ENCODE data around the gene DIS3L2. TPM values are rescaled to one million over a fixed set of nuclear protein-coding genes. Genes with fewer than 3 reads are reported as not detected.

The DIS3L2 gene
- total and polyA plus RNA-seq, 2 of the 4 experiments (the other 2 are of a cell fraction): 14.7 to 19.2 TPM

DNA sequence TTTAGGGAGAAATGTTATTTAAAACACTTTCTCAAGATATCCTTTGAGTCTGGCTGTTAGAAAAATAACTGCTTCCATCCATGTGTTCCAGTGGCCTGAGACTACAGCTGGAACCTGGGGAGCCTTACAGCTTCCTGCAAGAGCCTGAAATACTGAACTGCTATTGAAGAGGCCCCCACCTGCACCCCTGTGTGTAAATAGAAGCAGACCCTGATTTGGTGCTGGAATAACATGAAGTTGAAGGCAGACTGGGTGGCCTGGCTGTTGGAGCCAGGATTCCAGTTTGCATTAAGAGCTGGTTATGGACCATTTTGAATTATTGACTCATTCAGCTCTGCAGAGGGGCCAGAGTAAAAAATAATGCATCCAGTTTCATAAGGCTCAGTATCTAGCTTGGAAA, 61.9 kb downstream of the DIS3L2 start:
- Histone ChIP-seq H3K27ac (ENCODE audit: insufficient read depth, low read length) (no peak overlapping the region), H3K4me3 (ENCODE audit: insufficient read depth, low read depth, low read length) (no peak overlapping the region), H2AK9ac (replicated peaks; ENCODE audit: low read depth, low read length, poor library complexity) (no peak overlapping the region), H3K23ac (ENCODE audit: low read depth, low read length) (no peak overlapping the region), H3K14ac (replicated peaks; ENCODE audit: low read depth, low read length) (no peak overlapping the region), H2BK120ac (ENCODE audit: low read depth, low read length) (no peak overlapping the region), H2BK5ac (ENCODE audit: low read depth, low read length, poor library complexity, severe bottlenecking) (no peak overlapping the region), H3K79me1 (ENCODE audit: low read depth in 1 of 2, low read length in 2 of 2) (peaks cover 7 to 13% of the 10 kb centered on the region in 2 experiments; a peak in 3 of 4 replicates), H3K9ac (ENCODE audit: low read depth, low read length) (no peak overlapping the region), H3K9me3 (ENCODE audit: control insufficient read depth, insufficient read depth, low read length) (no peaks in the 10 kb centered on the region), H4K5ac (ENCODE audit: low read depth, low read length) (no peak overlapping the region), H2BK15ac (ENCODE audit: low read depth, low read length) (no peak overlapping the region), H3K56ac (ENCODE audit: extremely low read depth, insufficient read depth, low read length) (no peak overlapping the region), H2AFZ (replicated peaks; ENCODE audit: low read length, poor library complexity) (no peak overlapping the region), H4K8ac (ENCODE audit: low read depth in 2 of 2, low read length in 2 of 2) (no peak overlapping the region), H3K18ac (ENCODE audit: low read depth, low read length) (no peak overlapping the region), H3K36me3 (ENCODE audit: control insufficient read depth, insufficient read depth, low read length) (peaks cover 7% of the 10 kb centered on the region; the same call in 1 of the 2 replicates), H3K4me1 (ENCODE audit: control insufficient read depth, insufficient read depth, low read length) (no peaks in the 10 kb centered on the region), H3K9me1 (ENCODE audit: insufficient read depth, low read length) (no peaks in the 10 kb centered on the region; the same call in 1 of the 2 replicates), H2BK20ac (ENCODE audit: low read depth, low read length) (no peak overlapping the region), H4K91ac (ENCODE audit: insufficient read depth, low read depth, low read length) (no peak overlapping the region), H4K20me1 (ENCODE audit: insufficient read depth, low read length) (no peaks in the 10 kb centered on the region), H2AK5ac (ENCODE audit: low read depth, low read length) (no peak overlapping the region), H3K4me2 (ENCODE audit: low read depth, low read length) (no peak overlapping the region), H3K4ac (ENCODE audit: low read depth, low read length) (no peak overlapping the region), H3K27me3 (ENCODE audit: control insufficient read depth, insufficient read depth, low read length) (no peaks in the 10 kb centered on the region)
- dilution Hi-C loops (cut with HindIII; ENCODE audit: low sequenced_read_pairs, unreplicated experiment): no loop called here
- BruUV-seq (replicated peaks): no TSS peak
- in situ Hi-C loops (cut with MboI; ENCODE audit: low sequenced_read_pairs): no loop called here
- TF ChIP-seq RAD21 (IDR thresholded peaks at IDR 0.05; ENCODE audit: low read length): no peak
- TF ChIP-seq, protein P1, sequence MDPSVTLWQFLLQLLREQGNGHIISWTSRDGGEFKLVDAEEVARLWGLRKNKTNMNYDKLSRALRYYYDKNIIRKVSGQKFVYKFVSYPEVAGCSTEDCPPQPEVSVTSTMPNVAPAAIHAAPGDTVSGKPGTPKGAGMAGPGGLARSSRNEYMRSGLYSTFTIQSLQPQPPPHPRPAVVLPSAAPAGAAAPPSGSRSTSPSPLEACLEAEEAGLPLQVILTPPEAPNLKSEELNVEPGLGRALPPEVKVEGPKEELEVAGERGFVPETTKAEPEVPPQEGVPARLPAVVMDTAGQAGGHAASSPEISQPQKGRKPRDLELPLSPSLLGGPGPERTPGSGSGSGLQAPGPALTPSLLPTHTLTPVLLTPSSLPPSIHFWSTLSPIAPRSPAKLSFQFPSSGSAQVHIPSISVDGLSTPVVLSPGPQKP (IDR thresholded peaks at IDR 0.05; ENCODE audit: borderline replicate concordance, low read depth, low read length): no peak
- intact Hi-C loops (cut with micrococcal nuclease): no loop called here
- ATAC-seq (ENCODE audit: low read depth): no peak
- CTCF ChIA-PET: no interaction called here
- POLR2A ChIA-PET (ENCODE audit: unreplicated experiment): no interaction called here
- DNase-seq: no peak
